ENCODE results near the gene GABBR2.
"Not testable (repeated sequence)": the region's sequence is repeated elsewhere in the genome, so short reads cannot be mapped to it uniquely, and the experiment has no call there.

Gene GABBR2

GRCh38 chr9:98719055-98719454 is 10.3 kb upstream of the GABBR2 start:
- FAIRE-seq: no peak

GRCh38 chr9:98714833-98715232 is 6.1 kb upstream of the GABBR2 start:
- FAIRE-seq: no peak

GRCh38 chr9:98712987-98713386 is 4.3 kb upstream of the GABBR2 start:
- no peak for FAIRE-seq

- no peak for FAIRE-seq
Measured at GRCh38 chr9:98709968-98710965, 1.5 kb upstream of the GABBR2 start.

GRCh38 chr9:98708103-98708932 is 417 bp downstream of the GABBR2 start:
- FAIRE-seq: no peak

- no peak for FAIRE-seq
Measured at GRCh38 chr9:98707166-98708102, 1.3 kb downstream of the GABBR2 start.

- FAIRE-seq: no peak
Measured at GRCh38 chr9:98706651-98707165, 2.0 kb downstream of the GABBR2 start.

GRCh38 chr9:98702835-98703380 is 5.8 kb downstream of the GABBR2 start:
- no peak for FAIRE-seq

- FAIRE-seq: no peak
Measured at GRCh38 chr9:98702340-98702739, 6.4 kb downstream of the GABBR2 start.

- no peak for FAIRE-seq
Measured at GRCh38 chr9:98701576-98701975, 7.2 kb downstream of the GABBR2 start.

- FAIRE-seq: no peak
Measured at GRCh38 chr9:98700801-98701200, 7.9 kb downstream of the GABBR2 start.

- no peak for FAIRE-seq
Measured at GRCh38 chr9:98698856-98699255, 9.9 kb downstream of the GABBR2 start.

GRCh38 chr9:98694943-98695342 is 13.8 kb downstream of the GABBR2 start:
- FAIRE-seq: no peak

- no peak for FAIRE-seq
Measured at GRCh38 chr9:98692392-98692791, 16.3 kb downstream of the GABBR2 start.

GRCh38 chr9:98691890-98692289 is 16.8 kb downstream of the GABBR2 start:
- no peak for FAIRE-seq

GRCh38 chr9:98690686-98691085 is 18.0 kb downstream of the GABBR2 start:
- no peak for FAIRE-seq

- no peak for FAIRE-seq
Measured at GRCh38 chr9:98688710-98689495, 19.8 kb downstream of the GABBR2 start.

- FAIRE-seq: no peak
Measured at GRCh38 chr9:98687911-98688310, 20.8 kb downstream of the GABBR2 start.

- no peak for FAIRE-seq
Measured at GRCh38 chr9:98686961-98687855, 21.5 kb downstream of the GABBR2 start.

GRCh38 chr9:98684816-98685215 is 23.9 kb downstream of the GABBR2 start:
- not testable (repeated sequence) for FAIRE-seq
